Caco-2 (cell line): ENCODE measurements around the gene MMP13. TPM values are rescaled to one million over a fixed set of nuclear protein-coding genes. Genes with fewer than 3 reads are reported as not detected.

Experiments
- BruUV-seq: library from RNA; stranded (reverse); fragments of 400-500 nt; replicated peaks from 2 replicates; lab custom pipeline; 2021; lab: Mats Ljungman, UMichigan
- CTCF ChIA-PET: fragments of 300-600 bp; sonication (Branson Sonifier 250); formaldehyde crosslinking; loops from one replicate; lab custom pipeline; 2022; ENCODE audit warnings: antibody characterized with exemption; lab: Charles Lee
- POLR2A ChIA-PET: fragments of 300-600 bp; sonication (Branson Sonifier 250); formaldehyde crosslinking; loops from one replicate; lab custom pipeline; 2022; ENCODE audit warnings: antibody characterized with exemption; lab: Charles Lee
- DNase-seq, 2 experiments: peaks; one replicate each; pipeline versions ENCODE4 v3.0.0 to v3.0.0-alpha.2; 2020 to 2022
- H3K27me3 ChIP-seq: replicated peaks from 2 replicates; pipeline ENCODE4 v1.6.0; 2011; ENCODE audit warnings: low read length; ENCODE audit not compliant: control insufficient read depth, insufficient read depth
- H3K36me3 ChIP-seq: 2 replicates; pipeline ENCODE4 v1.5.1; 2011; ENCODE audit warnings: low read length; ENCODE audit not compliant: control insufficient read depth, insufficient read depth
- H3K4me1 ChIP-seq: fragments of 250-450 bp; sonication (Bioruptor Pico); 2 replicates; pipeline ENCODE4 v1.5.1; 2020; ENCODE audit warnings: mild to moderate bottlenecking
- H3K4me3 ChIP-seq: 2 replicates; pipeline ENCODE4 v1.5.1; 2011; ENCODE audit warnings: low read depth, mild to moderate bottlenecking, control low read depth, low read length
- H3K9me3 ChIP-seq: fragments of 250-450 bp; sonication (Bioruptor Pico); 2 replicates; pipeline ENCODE4 v1.5.1; 2020; ENCODE audit warnings: mild to moderate bottlenecking, moderate library complexity
- H3K27ac Mint-ChIP-seq: one replicate; pipeline ENCODE4 v1.8.0; 2022; ENCODE audit warnings: mixed read lengths; ENCODE audit not compliant: unreplicated experiment
- H3K27me3 Mint-ChIP-seq: one replicate; pipeline ENCODE4 v1.8.0; 2022; ENCODE audit warnings: mixed read lengths; ENCODE audit not compliant: insufficient read depth, unreplicated experiment
- H3K36me3 Mint-ChIP-seq: one replicate; pipeline ENCODE4 v1.8.0; 2022; ENCODE audit warnings: mild to moderate bottlenecking, mixed read lengths; ENCODE audit not compliant: insufficient read depth, unreplicated experiment
- H3K4me1 Mint-ChIP-seq: one replicate; pipeline ENCODE4 v1.8.0; 2022; ENCODE audit warnings: low read depth, mixed read lengths; ENCODE audit not compliant: unreplicated experiment
- H3K4me3 Mint-ChIP-seq: one replicate; pipeline ENCODE4 v1.8.0; 2022; ENCODE audit warnings: mild to moderate bottlenecking, moderate library complexity, mixed read lengths; ENCODE audit not compliant: unreplicated experiment
- H3K9me3 Mint-ChIP-seq: one replicate; pipeline ENCODE4 v1.8.0; 2022; ENCODE audit warnings: mixed read lengths; ENCODE audit not compliant: unreplicated experiment
- intact Hi-C: fragments of 100-400 bp; cut with micrococcal nuclease; formaldehyde crosslinking; loops from one replicate; pipeline ENCODE4 v1.10.0; 2022; ENCODE audit not compliant: unreplicated experiment
- total RNA-seq: library from RNA; stranded (reverse); gene quantifications from 2 replicates; pipeline ENCODE4 v1.2.3, GENCODE V29; 2022
- TF ChIP-seq, protein P1 (sequence below), 2 experiments: fragments of 200-600 bp in 1 of 2; IDR thresholded peaks; 1 replicate in 1 of 2; 2 replicates in 1 of 2; pipeline versions ENCODE4 v1.5.1 to v1.8.0; 2011 to 2022; ENCODE audit warnings: antibody characterized with exemption in 1 of 2, control low read depth in 1 of 2, inconsistent platforms in 1 of 2, low read depth in 1 of 2, low read length in 1 of 2, mild to moderate bottlenecking in 1 of 2, moderate library complexity in 1 of 2; ENCODE audit not compliant: insufficient read depth in 1 of 2, severe bottlenecking in 1 of 2, unreplicated experiment in 1 of 2

Gene MMP13
- total RNA-seq, 1 experiment from 2014 or later = not detected

DNA sequence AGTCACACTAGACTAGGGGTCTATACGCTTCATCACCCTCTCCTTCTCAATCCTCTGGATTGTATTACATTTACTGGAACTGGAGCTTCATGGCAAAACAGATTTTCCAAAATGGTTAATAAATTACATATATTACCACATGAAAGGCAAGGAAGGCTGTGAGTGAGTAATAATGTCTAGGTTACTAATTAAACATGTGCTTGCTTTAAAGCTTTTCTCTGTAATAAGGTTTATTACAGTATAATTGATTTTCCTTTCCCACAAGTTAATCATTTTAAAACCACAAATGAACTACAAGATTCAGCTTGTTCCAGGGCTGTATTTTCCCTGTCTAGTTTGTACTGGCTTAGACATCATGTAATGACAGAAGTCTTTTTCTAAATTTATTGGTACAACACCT, 25.6 kb downstream of the MMP13 start:
- Mint-ChIP-seq H3K36me3 (no peaks in the 10 kb centered on the region), H3K9me3 (no peaks in the 10 kb centered on the region), H3K4me3 (no peak overlapping the region), H3K27me3 (no peaks in the 10 kb centered on the region), H3K4me1 (no peaks in the 10 kb centered on the region), H3K27ac (no peak overlapping the region)
- intact Hi-C loops = no loop called here
- no TSS peak for BruUV-seq
- Histone ChIP-seq H3K36me3 (no peaks in the 10 kb centered on the region), H3K27me3 (no peaks in the 10 kb centered on the region), H3K4me3 (no peak overlapping the region), H3K9me3 (no peaks in the 10 kb centered on the region), H3K4me1 (peaks cover 7% of the 10 kb centered on the region; the same call in 1 of the 2 replicates)
- ChIA-PET POLR2A (interaction anchor here (0.8 kb wide), 1 partner anchor 15 kb away, joined by 3 read pairs; no protein-coding TSS in a partner anchor), CTCF (interaction anchor here (3.9 kb wide), 1 partner anchor 15 kb away, joined by 14 read pairs; no protein-coding TSS in a partner anchor)
- TF ChIP-seq, protein P1, sequence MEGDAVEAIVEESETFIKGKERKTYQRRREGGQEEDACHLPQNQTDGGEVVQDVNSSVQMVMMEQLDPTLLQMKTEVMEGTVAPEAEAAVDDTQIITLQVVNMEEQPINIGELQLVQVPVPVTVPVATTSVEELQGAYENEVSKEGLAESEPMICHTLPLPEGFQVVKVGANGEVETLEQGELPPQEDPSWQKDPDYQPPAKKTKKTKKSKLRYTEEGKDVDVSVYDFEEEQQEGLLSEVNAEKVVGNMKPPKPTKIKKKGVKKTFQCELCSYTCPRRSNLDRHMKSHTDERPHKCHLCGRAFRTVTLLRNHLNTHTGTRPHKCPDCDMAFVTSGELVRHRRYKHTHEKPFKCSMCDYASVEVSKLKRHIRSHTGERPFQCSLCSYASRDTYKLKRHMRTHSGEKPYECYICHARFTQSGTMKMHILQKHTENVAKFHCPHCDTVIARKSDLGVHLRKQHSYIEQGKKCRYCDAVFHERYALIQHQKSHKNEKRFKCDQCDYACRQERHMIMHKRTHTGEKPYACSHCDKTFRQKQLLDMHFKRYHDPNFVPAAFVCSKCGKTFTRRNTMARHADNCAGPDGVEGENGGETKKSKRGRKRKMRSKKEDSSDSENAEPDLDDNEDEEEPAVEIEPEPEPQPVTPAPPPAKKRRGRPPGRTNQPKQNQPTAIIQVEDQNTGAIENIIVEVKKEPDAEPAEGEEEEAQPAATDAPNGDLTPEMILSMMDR (IDR thresholded peaks at IDR 0.05; ENCODE audit: insufficient read depth in 1 of 2, low read depth in 1 of 2, low read length in 1 of 2, severe bottlenecking in 1 of 2, unreplicated experiment in 1 of 2) = no peak
- DNase-seq = no peak

DNA sequence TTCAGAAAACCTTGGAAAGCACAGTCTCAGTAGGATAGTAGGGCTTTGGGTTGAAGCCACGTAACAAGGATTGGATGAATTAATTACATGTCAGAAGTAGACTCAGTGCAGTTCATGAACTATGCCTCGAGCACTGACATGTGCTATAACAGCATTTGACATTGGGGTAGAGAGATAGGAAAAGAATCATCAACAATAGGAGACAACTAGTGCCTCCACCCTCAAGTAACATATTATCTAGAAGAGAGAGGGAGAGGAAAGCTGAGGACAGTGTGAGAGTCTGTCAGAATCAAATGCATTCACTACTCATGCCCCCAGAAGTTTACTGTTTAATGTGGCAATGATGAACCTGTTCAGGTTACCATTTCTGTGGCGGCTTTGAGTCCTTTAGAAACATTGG, 26.4 kb downstream of the MMP13 start:
- Mint-ChIP-seq H3K9me3 (no peaks in the 10 kb centered on the region), H3K36me3 (no peaks in the 10 kb centered on the region), H3K27ac (no peak overlapping the region), H3K4me1 (no peaks in the 10 kb centered on the region), H3K4me3 (no peak overlapping the region), H3K27me3 (no peaks in the 10 kb centered on the region)
- intact Hi-C loops = no loop called here
- Histone ChIP-seq H3K9me3 (no peaks in the 10 kb centered on the region), H3K4me3 (no peak overlapping the region), H3K27me3 (no peaks in the 10 kb centered on the region), H3K36me3 (no peaks in the 10 kb centered on the region), H3K4me1 (peaks cover 7% of the 10 kb centered on the region; the same call in 1 of the 2 replicates)
- no peak for DNase-seq
- TF ChIP-seq, protein P1 (IDR thresholded peaks at IDR 0.05; ENCODE audit: insufficient read depth in 1 of 2, low read depth in 1 of 2, low read length in 1 of 2, severe bottlenecking in 1 of 2, unreplicated experiment in 1 of 2) = no peak
- ChIA-PET CTCF (interaction anchor here (3.9 kb wide), 1 partner anchor 14 kb away, joined by 14 read pairs; no protein-coding TSS in a partner anchor), POLR2A (interaction anchor here (0.6 to 0.8 kb wide), 2 partner anchors 14 to 15 kb away, joined by 3 to 5 read pairs; no protein-coding TSS in a partner anchor)
- no TSS peak for BruUV-seq

DNA sequence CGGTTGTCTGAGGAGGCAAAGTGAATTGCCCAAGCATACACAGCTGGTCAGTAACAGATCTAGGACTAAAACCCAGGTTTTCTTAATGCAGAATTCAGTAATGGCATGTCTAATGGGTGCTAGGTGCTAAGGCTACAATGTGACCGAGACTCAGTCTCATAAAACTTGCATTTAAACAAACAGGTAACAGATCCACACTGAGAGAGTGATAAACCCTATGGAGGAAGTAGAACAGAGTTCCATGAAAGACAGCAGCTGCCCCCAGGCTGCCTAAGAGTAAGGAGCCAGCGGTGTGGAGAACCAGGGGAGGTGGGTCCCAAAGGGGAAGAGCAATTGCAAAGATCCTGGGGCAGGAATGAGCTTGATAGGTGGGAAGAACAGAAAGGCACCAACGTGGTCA, 27.3 kb downstream of the MMP13 start:
- H3K9me3 Mint-ChIP-seq = no peaks in the 10 kb centered on the region
- Histone ChIP-seq H3K4me3 (no peak overlapping the region), H3K36me3 (no peaks in the 10 kb centered on the region), H3K27me3 (no peaks in the 10 kb centered on the region), H3K9me3 (no peaks in the 10 kb centered on the region), H3K4me1 (peaks cover 7% of the 10 kb centered on the region; the same call in 1 of the 2 replicates)
- no peak overlapping the region for H3K27ac Mint-ChIP-seq
- POLR2A ChIA-PET = no interaction called here
- CTCF ChIA-PET = interaction anchor here (3.9 kb wide), 1 partner anchor 13 kb away, joined by 14 read pairs; no protein-coding TSS in a partner anchor
- TF ChIP-seq, protein P1 (IDR thresholded peaks at IDR 0.05; ENCODE audit: insufficient read depth in 1 of 2, low read depth in 1 of 2, low read length in 1 of 2, severe bottlenecking in 1 of 2, unreplicated experiment in 1 of 2) = no peak
- H3K27me3 Mint-ChIP-seq = no peaks in the 10 kb centered on the region
- intact Hi-C loops = no loop called here
- no peaks in the 10 kb centered on the region for H3K36me3 Mint-ChIP-seq
- H3K4me1 Mint-ChIP-seq = no peaks in the 10 kb centered on the region
- no peak overlapping the region for H3K4me3 Mint-ChIP-seq
- no TSS peak for BruUV-seq
- DNase-seq = no peak
